ENCODE measurements around the gene LAMB1.

Gene LAMB1

GRCh38 chr7:107964510-107964909 lies 38.5 kb downstream of the LAMB1 start:
- POLR2A ChIA-PET: no interaction called here
- CTCF ChIA-PET: interaction anchor here (1.3 kb wide), 1 partner anchor 90 kb away, joined by 4 read pairs; no protein-coding TSS in a partner anchor
- TF ChIP-seq CTCF (IDR thresholded peaks at IDR 0.05; ENCODE audit: control extremely low read depth, extremely low read depth, low read depth, missing control alignments): no peak
- DNase-seq (ENCODE audit: extremely low spot score): no peak

GRCh38 chr7:107962817-107963216 lies 40.1 kb downstream of the LAMB1 start:
- CTCF ChIA-PET: no interaction called here
- TF ChIP-seq CTCF (IDR thresholded peaks at IDR 0.05; ENCODE audit: control extremely low read depth, extremely low read depth, low read depth, missing control alignments): no peak
- POLR2A ChIA-PET: no interaction called here
- DNase-seq (ENCODE audit: extremely low spot score): no peak

GRCh38 chr7:107961405-107961804 lies 41.6 kb downstream of the LAMB1 start:
- no peak for TF ChIP-seq CTCF (IDR thresholded peaks at IDR 0.05; ENCODE audit: control extremely low read depth, extremely low read depth, low read depth, missing control alignments)
- CTCF ChIA-PET: interaction anchor here (1.2 kb wide), 1 partner anchor 14 kb away, joined by 3 read pairs; no protein-coding TSS in a partner anchor
- POLR2A ChIA-PET: no interaction called here
- no peak for DNase-seq (ENCODE audit: extremely low spot score)

- POLR2A ChIA-PET: no interaction called here
- CTCF ChIA-PET: no interaction called here
- no peak for DNase-seq (ENCODE audit: extremely low spot score)
- no peak for TF ChIP-seq CTCF (IDR thresholded peaks at IDR 0.05; ENCODE audit: control extremely low read depth, extremely low read depth, low read depth, missing control alignments)
Observed at GRCh38 chr7:107960272-107960671, 42.7 kb downstream of the LAMB1 start.

GRCh38 chr7:107959527-107959898 lies 43.4 kb downstream of the LAMB1 start:
- TF ChIP-seq CTCF (IDR thresholded peaks at IDR 0.05; ENCODE audit: control extremely low read depth, extremely low read depth, low read depth, missing control alignments): no peak
- DNase-seq (ENCODE audit: extremely low spot score): no peak
- CTCF ChIA-PET: interaction anchor here (1.3 kb wide), 1 partner anchor 14 kb away, joined by 5 read pairs; no protein-coding TSS in a partner anchor
- POLR2A ChIA-PET: no interaction called here

GRCh38 chr7:107958764-107959526 lies 44.0 kb downstream of the LAMB1 start:
- DNase-seq (ENCODE audit: extremely low spot score): no peak
- CTCF ChIA-PET: interaction anchor here (0.7 to 1.3 kb wide), 2 partner anchors 12 to 14 kb away, joined by 3 to 5 read pairs; no protein-coding TSS in a partner anchor
- no peak for TF ChIP-seq CTCF (IDR thresholded peaks at IDR 0.05; ENCODE audit: control extremely low read depth, extremely low read depth, low read depth, missing control alignments)
- POLR2A ChIA-PET: no interaction called here

Data from GM10248 (cell line).